HepG2 (cell line): ENCODE data around the gene SHISAL2B.

Experiments
- ZNF292 ChIP-seq: sonication (generic); formaldehyde crosslinking; IDR thresholded peaks from 2 replicates; pipeline ENCODE4 v1.8.1; 2022; ENCODE audit warnings: mild to moderate bottlenecking, low read depth, missing genetic modification reagents, borderline replicate concordance
- TF ChIP-seq, protein P1 (sequence below): sonication (generic); formaldehyde crosslinking; IDR thresholded peaks from 2 replicates; pipeline ENCODE4 v1.8.0; 2022; ENCODE audit warnings: missing genetic modification reagents, mild to moderate bottlenecking, inconsistent platforms, borderline replicate concordance

DNA sequence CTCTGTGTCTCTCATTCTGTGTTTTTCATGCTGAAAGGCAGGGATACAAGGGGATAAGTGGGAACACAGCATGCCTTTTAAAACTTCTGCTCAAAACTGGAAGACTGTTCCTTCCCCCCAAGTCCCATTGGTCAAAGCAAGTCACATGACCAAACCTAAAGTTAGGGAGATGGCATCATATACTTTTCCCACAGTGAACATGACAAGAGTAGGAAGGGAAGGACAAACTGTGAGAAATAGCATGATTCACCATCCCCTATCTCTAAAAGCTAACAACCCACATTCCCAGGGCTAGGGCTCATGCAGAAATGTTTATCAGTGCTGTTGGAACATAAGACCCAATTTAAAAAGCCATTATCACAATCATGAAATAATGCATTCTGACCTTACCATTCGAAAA, 24.2 kb upstream of the SHISAL2B start:
- no peak for TF ChIP-seq ZNF292
- TF ChIP-seq, protein P1, sequence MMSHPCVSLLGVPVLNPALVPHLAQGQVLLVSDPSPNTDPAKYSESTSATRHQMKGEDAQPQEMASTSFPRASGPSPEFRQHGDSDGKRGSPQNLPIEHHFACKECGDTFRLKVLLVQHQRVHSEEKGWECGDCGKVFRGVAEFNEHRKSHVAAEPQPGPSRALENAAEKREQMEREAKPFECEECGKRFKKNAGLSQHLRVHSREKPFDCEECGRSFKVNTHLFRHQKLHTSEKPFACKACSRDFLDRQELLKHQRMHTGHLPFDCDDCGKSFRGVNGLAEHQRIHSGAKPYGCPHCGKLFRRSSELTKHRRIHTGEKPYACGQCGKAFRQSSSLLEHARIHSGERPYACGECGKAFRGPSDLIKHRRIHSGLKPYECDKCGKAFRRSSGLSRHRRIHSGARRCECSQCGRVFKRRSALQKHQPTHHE (CRISPR knock-in tag) = no peak
